Measurements from ENCODE around the gene LRCH2. TPM values are rescaled to one million over a fixed set of nuclear protein-coding genes. Genes with fewer than 3 reads are reported as not detected.

The LRCH2 gene
- total and polyA plus RNA-seq, 2 of the 13 experiments (the other 11 are each of a cell fraction or from before 2014, with no cell fraction given), result not detected

GRCh38 chrX:115189110-115189509 lies 44.8 kb downstream of the LRCH2 start, which contains the start of gene RBMXL3:
RBMXL3 (plus strand) TSS chrX:115189410; CDS start chrX:115189442, 32 bp downstream.
- CTCF ChIA-PET (ENCODE audit: low intra/inter-chr PET ratio, low total read pairs), result no interaction called here
- no peaks in the 10 kb centered on the region for H3K4me1 ChIP-seq (ENCODE audit: insufficient read depth, low read length)
- intact Hi-C loops (cut with micrococcal nuclease; ENCODE audit: unreplicated experiment), result no loop called here
- DNase-seq (ENCODE audit: low spot score), result no peak
- no peak for FAIRE-seq
- in situ Hi-C loops (cut with HindIII; ENCODE audit: extremely low pct_ligation_motif_present, low pct_unique_long_range_greater_than_20kb), result no loop called here
- H3K27me3 ChIP-seq (ENCODE audit: control insufficient read depth in 1 of 2, insufficient read depth in 2 of 2, low read length in 2 of 2), result no peaks in the 10 kb centered on the region
- no peaks in the 10 kb centered on the region for H4K20me1 ChIP-seq (ENCODE audit: insufficient read depth, low read length)
- no peak within 1 kb of the TSS for H3K4me2 ChIP-seq (ENCODE audit: low read depth, low read length)
- H3K4me3 ChIP-seq (replicated peaks in 1 of 3; ENCODE audit: insufficient read depth in 1 of 3, low read depth in 2 of 3, low read length in 3 of 3), result no peak within 1 kb of the TSS
- POLR2A ChIA-PET, result no interaction called here
- no peaks in the 10 kb centered on the region for H3K9me3 ChIP-seq (ENCODE audit: low read length)
- TF ChIP-seq ZNF7 (CRISPR knock-in tag; IDR thresholded peaks at IDR 0.05) (no peak), KLF15 (CRISPR knock-in tag; IDR thresholded peaks at IDR 0.05; ENCODE audit: borderline replicate concordance) (no peak), IKZF4 (CRISPR knock-in tag; IDR thresholded peaks at IDR 0.05; ENCODE audit: borderline replicate concordance, low read depth, not compliant biosample characterization) (no peak), BATF2 (CRISPR knock-in tag; IDR thresholded peaks at IDR 0.05) (no peak), MAFK (conservative IDR thresholded peaks at IDR 0.05 in 1 of 2, IDR thresholded peaks at IDR 0.05 in 1 of 2; ENCODE audit: low read length in 2 of 2) (peak in 1 of 2 experiments; percentile 25; a peak in 1 of 4 replicates), CC2D1A (CRISPR knock-in tag; IDR thresholded peaks at IDR 0.05) (no peak), PBX3 (CRISPR knock-in tag; IDR thresholded peaks at IDR 0.05; ENCODE audit: borderline replicate concordance) (no peak), JUND (CRISPR knock-in tag; IDR thresholded peaks at IDR 0.05) (no peak)
- H3K9ac ChIP-seq (ENCODE audit: insufficient read depth, low read depth, low read length), result no peak within 1 kb of the TSS
- no TSS peak for BruUV-seq (replicated peaks)
- WGBS (ENCODE audit: low lambda C conversion rate), result 80% methylated on average over 14 of the region's 16 CpGs
- ATAC-seq, result no peak
- no peaks in the 10 kb centered on the region for H3K36me3 ChIP-seq (replicated peaks in 1 of 2; ENCODE audit: control insufficient read depth in 1 of 2, insufficient read depth in 2 of 2, low read length in 2 of 2)
- no peak within 1 kb of the TSS for H3K27ac ChIP-seq (ENCODE audit: extremely low read length, insufficient read depth, low read length)
- no peak within 1 kb of the TSS for H2AFZ ChIP-seq (ENCODE audit: low read length)
- H3K79me2 ChIP-seq (ENCODE audit: insufficient read depth, low read length), result no peaks in the 10 kb centered on the region

Data from HepG2 (cell line).